SH-SY5Y (cell line): ENCODE measurements around the gene INTS6.

ENCODE experiments used
- GATA2 ChIP-seq: IDR thresholded peaks from 2 replicates; pipeline ENCODE4 v1.6.1; 2011; ENCODE audit warnings: mild to moderate bottlenecking, low read depth, low read length
- GATA3 ChIP-seq: IDR thresholded peaks from 2 replicates; pipeline ENCODE4 v1.6.1; 2011; ENCODE audit warnings: low read depth, mild to moderate bottlenecking, low read length, moderate library complexity

The INTS6 gene

DNA sequence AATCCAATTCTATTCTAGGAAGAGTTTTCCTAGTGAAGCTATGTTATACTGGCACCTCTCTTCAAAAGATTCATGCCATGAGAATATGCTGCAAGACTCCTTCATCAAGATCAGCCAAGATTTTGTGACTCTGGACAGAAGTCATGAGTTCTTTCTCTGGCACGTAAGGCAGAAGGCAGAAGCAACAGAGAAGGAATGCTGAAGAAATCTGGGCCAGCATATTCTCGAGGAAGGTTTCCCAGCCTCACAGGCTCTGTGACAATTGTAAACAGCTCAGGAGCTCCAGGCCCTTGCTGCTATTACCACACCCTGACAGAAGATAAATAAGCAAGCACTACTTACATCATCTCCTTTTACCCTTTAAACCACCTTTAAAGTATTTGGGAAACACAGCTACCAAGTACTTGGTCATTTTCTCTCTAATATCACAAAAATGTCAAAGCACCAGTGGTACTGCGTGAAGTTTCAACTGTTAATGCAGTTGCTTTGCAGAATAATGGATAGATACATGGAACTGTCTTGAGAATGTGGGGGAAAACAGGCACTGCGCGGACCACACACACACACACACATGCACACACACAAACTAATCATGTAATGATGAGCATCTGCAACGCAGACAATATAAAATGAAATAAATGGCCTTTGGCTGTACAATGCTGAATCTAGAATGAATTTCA is 55.4 kb downstream of the INTS6 start:
- TF ChIP-seq GATA3 (no peak), GATA2 (no peak)

DNA sequence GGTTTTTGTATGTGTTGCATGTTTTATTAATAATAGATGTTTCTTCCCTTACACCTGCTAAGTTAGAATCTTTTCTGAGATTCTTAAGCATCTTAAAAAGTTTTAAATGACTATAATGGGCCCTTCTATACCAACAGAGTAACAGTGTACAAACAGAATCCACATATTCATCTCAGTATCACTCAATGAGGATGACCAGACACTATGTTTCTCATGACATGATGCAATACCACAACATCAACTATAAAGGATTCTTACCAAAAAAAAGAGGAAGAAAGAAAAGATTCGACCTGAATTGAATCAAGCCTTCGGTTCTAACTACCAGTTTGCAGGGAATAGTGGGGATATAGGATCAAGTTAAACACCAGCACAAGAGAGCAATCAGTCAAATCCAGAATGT is 56.5 kb downstream of the INTS6 start:
- TF ChIP-seq GATA3 (no peak), GATA2 (no peak)

DNA sequence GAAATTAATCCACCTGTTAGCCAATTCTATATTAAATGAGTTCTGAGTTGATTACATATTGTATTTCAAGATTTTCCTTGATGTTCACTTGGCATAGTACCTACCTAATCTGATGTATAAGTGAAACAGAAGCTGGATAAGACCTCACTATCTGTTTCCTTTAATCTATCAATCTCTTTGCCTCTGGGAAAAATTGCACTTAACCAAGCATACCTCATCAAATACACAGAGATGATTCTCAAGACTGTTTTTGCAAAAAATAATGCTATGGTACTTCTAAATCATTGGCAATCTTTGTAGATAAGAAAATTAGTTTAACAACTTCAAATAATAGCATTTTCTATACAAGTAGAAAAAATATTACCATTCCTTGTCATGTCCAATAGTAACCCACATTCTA is 58.1 kb downstream of the INTS6 start:
- peak; percentile 85 for TF ChIP-seq GATA3
- TF ChIP-seq GATA2, result no peak

DNA sequence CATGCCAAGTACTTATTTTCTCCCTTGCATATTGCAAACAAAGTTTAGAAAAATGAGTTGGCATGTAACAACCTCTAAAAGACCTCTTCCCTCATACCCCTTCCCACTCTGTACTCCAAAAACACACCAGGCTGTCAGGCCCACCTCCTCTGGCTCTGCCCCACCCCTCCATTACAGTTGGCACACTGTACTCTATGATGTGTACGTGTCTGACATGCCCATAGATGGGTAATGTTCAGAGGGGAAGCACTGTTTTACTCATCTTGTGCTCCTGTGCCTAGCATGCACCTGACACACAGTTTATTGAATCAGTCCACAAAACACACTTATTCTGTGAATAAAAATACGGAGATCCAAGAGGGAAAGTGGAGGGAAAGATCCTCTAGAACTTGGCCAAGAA is 67.7 kb downstream of the INTS6 start:
- TF ChIP-seq GATA2 (no peak), GATA3 (no peak)

DNA sequence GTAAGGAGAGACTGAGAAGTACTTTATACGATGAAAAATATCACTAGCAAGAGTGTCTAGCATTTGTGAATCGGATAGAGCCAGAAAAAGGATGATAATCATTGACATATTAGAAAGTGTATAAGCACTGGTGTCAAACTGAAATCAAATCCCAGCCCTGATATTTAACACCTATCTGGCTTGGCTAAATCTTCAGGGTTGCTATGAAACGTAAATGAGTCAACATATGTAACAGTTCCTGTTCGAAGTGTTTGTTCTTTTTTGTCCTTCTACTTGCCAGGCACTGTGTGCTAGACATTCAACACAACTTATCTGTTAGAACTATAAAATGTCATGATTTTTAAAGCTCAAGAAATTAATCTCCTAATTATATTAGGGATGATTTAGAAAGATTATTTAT is 72.6 kb downstream of the INTS6 start:
- TF ChIP-seq GATA2 (no peak), GATA3 (no peak)

DNA sequence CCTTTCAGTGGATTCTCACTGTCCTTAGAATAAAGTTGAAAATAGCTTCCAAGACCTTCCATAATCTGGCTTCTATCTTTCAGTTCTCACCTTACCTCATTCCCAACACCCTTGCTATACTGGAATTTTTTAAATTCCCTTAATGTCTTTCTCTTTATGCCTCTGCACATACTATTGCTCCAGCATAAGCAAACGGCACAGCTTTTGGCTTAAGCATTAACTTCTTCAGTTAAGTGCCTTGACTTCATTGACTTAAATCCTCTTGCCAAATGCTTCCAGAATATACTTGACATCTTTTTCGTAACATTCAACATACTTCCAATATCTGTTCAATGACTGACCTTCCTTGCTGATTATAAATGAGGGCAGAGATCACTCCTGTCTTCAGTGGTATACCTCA is 79.4 kb downstream of the INTS6 start:
- TF ChIP-seq GATA2 (no peak), GATA3 (no peak)

DNA sequence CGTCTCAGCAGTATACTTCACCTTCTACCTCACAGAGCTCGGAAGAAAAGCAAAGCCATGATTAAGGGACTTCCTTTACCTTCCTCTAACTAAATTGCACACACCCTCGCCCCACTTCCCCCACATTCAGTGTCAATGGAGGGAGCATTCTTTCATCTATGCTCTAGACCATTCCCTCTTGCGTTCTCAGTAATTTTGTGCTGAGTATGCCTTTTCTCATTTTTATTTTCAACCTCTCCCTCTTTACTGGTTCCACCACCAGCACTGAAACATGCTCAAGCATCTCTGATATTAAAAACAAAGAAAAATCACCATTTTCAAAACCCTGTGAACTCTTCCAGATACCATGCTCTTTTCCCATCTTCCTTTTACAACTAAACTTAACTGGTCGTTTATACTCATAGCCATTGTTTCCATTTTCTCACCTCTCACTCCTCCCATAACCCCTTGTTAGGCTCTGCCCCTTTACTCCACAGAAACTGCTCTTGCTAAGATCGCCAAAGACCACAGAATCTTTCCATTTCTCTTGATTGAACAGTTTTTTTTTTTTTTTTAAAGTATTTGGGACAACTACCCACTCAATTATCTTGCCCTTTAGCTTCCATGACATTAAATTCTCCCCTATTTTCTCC is 81.0 kb downstream of the INTS6 start:
- TF ChIP-seq GATA2 (no peak), GATA3 (no peak)

DNA sequence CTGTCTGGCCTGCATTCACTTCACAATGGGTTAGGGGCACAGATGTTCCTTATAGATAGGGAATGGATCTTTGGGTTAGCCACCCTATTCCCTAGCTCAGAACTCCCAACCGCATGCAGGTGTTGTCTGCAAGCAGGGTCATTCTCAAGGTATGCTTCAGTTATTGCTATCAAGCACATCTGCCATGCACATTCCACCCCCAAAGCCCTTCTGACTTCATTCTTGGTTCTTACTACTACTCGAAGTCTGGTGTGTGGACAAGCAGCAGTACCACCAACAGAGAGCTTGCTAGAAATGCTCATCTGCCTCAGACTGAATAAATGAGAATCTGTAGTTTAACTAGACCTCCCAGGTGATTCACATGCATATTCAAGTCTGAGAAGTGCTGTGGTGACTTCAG is 82.0 kb downstream of the INTS6 start:
- no peak for TF ChIP-seq GATA2
- TF ChIP-seq GATA3, result no peak

DNA sequence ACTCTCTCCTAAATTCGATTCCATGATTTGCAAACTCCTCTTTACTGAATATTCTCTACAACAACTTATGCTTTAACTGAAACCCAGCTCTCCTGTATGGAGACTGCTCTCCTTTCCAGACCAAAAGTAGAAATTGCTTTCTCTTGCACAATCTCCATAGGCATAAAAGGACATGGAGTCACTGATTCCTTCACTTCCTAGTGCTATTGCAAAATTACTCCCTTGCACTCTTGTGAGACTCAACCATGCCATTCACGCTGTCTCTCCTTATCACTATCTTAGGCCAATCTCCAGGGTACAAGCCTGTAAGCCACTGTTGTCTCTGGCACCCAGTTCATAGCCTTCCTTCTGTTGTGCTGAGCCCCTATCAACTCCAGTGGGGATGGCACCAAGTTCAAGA is 82.7 kb downstream of the INTS6 start:
- TF ChIP-seq GATA3, result no peak
- no peak for TF ChIP-seq GATA2

DNA sequence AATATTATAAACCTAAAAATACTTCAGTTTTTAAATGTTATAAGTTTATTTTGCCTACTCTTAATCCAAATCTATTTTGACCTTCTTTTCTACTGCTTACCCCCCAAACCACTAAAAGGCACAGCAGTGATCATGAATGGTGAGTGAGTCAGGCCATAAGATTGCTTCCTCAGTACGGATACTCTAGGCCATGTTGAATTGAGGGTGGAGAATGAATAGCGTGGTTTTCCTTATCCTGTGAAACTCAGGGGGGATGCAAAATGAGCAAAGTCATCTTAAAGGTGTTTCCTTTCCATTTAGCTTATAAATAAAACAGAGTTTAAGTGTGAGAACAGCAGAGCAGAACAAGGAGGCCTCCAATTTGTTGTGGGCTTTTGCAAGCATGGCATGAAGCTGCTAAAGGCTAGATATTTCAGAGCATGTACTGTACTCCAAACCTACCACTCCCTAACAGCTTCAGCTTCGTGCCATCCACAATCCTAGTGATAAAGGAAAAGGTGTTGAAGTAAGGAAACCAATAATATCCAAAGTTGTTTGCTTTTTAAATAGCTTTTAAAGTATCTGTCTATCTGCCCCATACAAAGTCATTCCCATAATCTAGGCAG is 88.3 kb downstream of the INTS6 start:
- TF ChIP-seq GATA2 (no peak), GATA3 (no peak)

DNA sequence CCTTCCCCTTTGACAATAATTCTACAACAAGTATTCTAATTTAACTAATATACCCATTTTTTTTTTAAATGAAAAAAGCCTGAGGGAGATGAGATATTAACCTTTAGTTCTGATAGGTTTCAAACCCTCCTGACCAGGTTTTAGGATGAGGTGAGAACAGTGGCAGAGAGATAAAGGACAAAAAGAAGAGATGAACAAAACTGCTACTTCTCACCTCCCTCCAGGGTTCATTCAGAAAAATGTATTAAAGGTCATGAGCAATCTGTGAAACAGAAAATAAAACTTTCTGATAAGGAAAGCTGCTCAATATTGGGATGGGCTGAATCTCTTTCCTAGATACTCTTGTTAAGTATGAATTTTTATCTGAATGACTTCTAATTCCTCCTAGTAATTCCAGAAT is 89.2 kb downstream of the INTS6 start:
- TF ChIP-seq GATA3 (no peak), GATA2 (no peak)

DNA sequence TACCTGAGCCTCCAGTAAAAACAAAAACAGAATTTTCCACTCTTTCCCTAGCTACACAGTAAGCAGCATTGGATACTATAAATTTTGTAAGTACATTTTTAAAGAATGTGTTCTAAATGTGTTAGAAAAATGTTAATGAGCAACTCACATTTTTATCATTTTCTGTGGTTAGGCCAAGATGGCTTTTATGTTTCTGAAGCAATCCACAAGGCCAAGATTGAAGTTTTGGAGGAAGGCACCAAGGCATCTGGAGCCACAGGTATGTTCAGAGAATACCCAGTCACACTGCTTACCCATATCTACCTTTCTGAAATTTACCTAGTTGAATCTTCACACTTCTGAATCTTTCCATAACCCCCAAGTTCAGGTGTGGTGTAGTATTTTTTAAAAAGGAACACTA is 91.7 kb downstream of the INTS6 start:
- TF ChIP-seq GATA2 (no peak), GATA3 (no peak)

DNA sequence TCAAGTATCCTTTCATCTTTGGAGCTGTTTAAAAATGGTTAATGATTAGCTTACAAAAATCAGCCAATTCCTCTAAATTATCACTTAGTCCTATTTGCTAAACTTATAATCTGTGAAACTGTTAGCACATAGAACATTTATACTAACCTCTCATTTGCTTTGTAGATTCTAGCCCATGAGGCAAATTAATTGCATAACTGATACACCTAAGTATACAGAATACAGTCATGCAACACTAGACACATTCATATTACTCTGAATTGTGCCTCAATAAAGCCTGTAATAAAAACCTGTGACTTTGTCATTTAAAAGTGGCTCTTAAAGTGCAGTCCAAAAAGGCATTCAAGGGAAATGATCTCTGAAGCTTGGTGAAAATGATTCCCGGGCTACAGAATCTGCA is 92.3 kb downstream of the INTS6 start:
- TF ChIP-seq GATA3 (no peak), GATA2 (no peak)

DNA sequence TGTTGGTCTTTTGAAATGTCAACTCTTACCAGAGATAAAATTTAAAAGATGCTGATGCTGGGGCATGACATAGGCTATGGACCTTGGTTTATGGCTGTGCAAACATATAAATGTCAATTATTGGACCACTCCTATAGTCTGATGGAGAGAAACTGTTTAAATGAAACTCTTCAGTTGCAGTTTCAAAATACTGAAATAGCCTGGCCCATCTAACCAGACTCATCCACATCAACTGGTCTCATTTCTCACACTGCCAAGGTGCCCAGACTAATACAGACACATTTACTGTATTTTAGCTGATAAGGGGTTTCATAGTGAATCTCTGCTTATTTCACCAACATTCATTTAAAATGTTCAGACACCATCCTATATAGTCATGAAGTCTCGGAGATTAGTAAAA is 93.5 kb downstream of the INTS6 start:
- no peak for TF ChIP-seq GATA3
- TF ChIP-seq GATA2, result no peak

DNA sequence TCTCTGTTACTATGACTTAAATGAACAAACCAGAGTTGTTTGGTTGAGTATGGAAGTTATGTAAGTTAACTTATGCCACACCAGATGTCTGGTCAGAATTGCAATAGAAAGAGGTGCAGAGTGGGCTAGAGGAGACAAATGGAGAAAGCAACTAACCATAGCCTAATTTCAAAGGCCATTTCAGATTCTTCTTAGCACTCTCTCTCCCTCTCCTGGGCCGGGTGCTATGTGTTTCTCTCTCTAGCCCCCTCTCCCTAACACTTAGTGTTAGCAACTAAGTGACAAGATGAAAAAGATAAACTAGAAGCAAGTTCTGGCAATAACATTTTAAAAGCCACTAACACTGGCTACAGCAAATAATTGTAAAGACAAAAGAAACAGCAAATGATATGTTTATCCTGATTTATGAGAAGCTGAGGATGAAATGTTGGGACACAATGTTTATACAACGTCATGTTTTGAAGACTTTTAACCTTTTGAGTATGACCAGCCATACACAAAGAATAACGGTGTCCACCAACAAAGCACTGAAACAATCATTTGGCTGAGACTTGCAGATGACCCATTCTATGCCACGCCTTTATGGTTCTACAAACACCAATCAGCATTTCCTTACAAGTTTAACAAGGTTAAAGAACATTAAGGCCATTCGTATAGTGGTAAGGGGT is 94.8 kb downstream of the INTS6 start:
- TF ChIP-seq GATA2, result no peak
- no peak for TF ChIP-seq GATA3

DNA sequence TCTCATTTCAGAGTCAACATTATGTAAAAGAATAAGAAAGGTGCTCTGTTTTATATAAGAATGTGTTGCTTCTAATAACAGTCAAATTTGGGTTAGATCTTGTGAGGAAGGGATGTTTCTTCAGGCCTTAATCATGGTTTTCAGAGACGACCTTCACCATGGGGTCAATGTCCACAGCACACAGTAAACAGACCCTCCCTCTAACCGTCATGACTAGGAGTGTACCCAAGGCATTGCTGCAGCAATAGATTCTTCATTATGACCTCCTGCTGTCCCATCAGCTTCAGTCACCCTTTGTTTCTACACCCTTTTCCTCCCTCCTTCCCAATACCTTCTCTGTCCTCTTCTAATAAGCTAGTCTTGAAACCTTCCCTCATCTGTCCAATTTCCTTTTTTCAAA is 97.6 kb downstream of the INTS6 start:
- TF ChIP-seq GATA2 (no peak), GATA3 (no peak)

DNA sequence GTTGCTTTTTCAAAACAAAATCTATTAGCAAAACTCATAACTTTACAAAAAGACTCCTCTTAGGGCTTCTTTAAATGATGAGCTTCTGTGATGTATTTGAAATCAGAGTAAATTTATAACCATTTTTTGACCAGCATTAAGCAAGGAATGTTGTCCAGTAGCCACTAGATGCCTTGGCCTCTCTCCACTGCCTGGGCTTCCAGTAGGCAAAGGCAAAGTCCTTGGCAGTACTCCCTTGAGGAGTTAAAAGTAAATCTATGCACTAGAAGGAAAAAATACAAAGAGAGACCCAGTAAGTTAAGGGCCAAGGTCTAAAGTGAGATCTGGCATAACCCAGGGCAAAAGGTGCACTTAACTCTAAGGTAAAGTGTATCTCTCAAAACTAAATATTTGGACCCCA is 103.8 kb downstream of the INTS6 start:
- TF ChIP-seq GATA2 (no peak), GATA3 (no peak)
